Sigmoid colon (tissue), 7 donors: ENCODE data around the gene TPRA1. TPM values are rescaled to one million over a fixed set of nuclear protein-coding genes. Genes with fewer than 3 reads are reported as not detected.

Source experiments
- DNase-seq: peaks from one replicate; pipeline ENCODE4 v3.0.0-alpha.2; 2019
- H3K27ac ChIP-seq, 4 donors: fragments of 200-600 bp; sonication (generic); one replicate each; pipeline ENCODE4 v1.5.1; 2016 to 2019; ENCODE audit warnings: mild to moderate bottlenecking in 1 of 4
- H3K27me3 ChIP-seq, 3 donors: fragments of 200-600 bp; sonication (generic); one replicate each; pipeline ENCODE4 v1.5.1; 2019; ENCODE audit warnings: mild to moderate bottlenecking in 1 of 3
- H3K36me3 ChIP-seq, 4 donors: fragments of 200-600 bp; sonication (generic); one replicate each; pipeline ENCODE4 v1.5.1; 2016 to 2019
- H3K4me1 ChIP-seq, 4 donors: fragments of 200-600 bp; sonication (generic); one replicate each; pipeline ENCODE4 v1.5.1; 2017 to 2019
- H3K4me3 ChIP-seq, 4 donors: fragments of 200-600 bp; sonication (generic); one replicate each; pipeline ENCODE4 v1.5.1; 2017 to 2019; ENCODE audit warnings: mild to moderate bottlenecking in 2 of 4, moderate library complexity in 1 of 4
- H3K9me3 ChIP-seq, 4 donors: fragments of 200-600 bp in 3 of 4; sonication (generic) in 3 of 4; one replicate each; pipeline versions ENCODE4 v1.5.1 to v1.6.1; 2013 to 2019
- EP300 ChIP-seq, 4 donors: sonication (generic); formaldehyde crosslinking; IDR thresholded peaks; one replicate each; pipeline ENCODE4 v1.6.1; 2017; ENCODE audit warnings: antibody characterized with exemption in 4 of 4
- POLR2A ChIP-seq, 2 donors: fragments of 450-650 bp; IDR thresholded peaks; one replicate each; pipeline ENCODE4 v1.6.1; 2016; ENCODE audit warnings: antibody characterized with exemption in 2 of 2, mild to moderate bottlenecking in 2 of 2, moderate library complexity in 2 of 2
- POLR2AphosphoS5 ChIP-seq, 4 donors: sonication (generic); formaldehyde crosslinking; IDR thresholded peaks; one replicate each; pipeline ENCODE4 v1.6.1; 2017; ENCODE audit warnings: antibody characterized with exemption in 4 of 4
- WGBS, 2 donors: extraction: QIAGEN DNeasy Blood & Tissue Kit; methylation state at CpG; one replicate each; pipeline ENCODE4 v1.1.7; 2013; 5-methylcytosine and 5-hydroxymethylcytosine counted together
- intact Hi-C: fragments of 100-400 bp; cut with DNase I; formaldehyde crosslinking; loops from one replicate; pipeline ENCODE4 v1.15.1; 2023
- polyA plus RNA-seq, 3 donors: library from polyadenylated mRNA; stranded (reverse); fragments of 200-250 nt; gene quantifications; one replicate each; pipeline ENCODE4 v1.2.3, GENCODE V29; 2013
- total RNA-seq, 4 donors: library from RNA; depleted of rRNA; stranded (reverse); fragments of >200 nt; gene quantifications; one replicate each; pipeline ENCODE4 v1.1.0, GENCODE V29; 2016
- TF ChIP-seq, protein P1 (sequence below), 4 experiments: fragments of 450-650 bp in 3 of 4; fragments of 200-600 bp in 1 of 4; IDR thresholded peaks; one replicate each; pipeline ENCODE4 v1.5.1; 2016 to 2019; ENCODE audit warnings: antibody characterized with exemption in 4 of 4, mild to moderate bottlenecking in 3 of 4, moderate library complexity in 2 of 4
- donor health status: healthy with polysubstance abuse.
- donor health status: Bipolar disorder and iron deficiency.
- donor health status: healthy.

Gene TPRA1
- total and polyA plus RNA-seq, 7 donors: 7.2 to 33.2 (median 28.5) TPM

DNA sequence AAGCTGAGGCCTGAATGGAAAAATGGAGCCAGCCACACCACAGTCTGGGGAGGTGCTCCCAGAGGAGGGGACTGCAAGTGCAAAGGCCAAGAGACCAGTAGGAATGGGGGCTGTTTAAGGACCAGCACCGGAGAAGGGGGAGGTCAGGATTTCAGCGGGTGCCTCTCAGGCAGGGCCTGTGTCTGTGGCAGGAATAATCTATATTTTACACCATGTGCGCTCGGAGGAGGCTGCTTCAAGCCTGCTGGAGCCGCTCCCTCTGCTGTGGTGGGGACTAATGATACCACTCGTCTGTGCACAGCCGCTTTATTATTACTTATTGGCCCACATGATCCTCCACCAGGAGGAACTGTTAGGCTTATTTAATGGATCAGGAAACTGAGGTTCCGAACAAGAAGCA lies 45.3 kb downstream of the TPRA1 start:
- intact Hi-C loops: loop anchor here (5.0 to 10.0 kb wide), 4 partner anchors 563 to 1020 kb away; partner anchors contain the start of genes CHST13 and PLXNA1
- no peak overlapping the region for H3K27ac ChIP-seq

DNA sequence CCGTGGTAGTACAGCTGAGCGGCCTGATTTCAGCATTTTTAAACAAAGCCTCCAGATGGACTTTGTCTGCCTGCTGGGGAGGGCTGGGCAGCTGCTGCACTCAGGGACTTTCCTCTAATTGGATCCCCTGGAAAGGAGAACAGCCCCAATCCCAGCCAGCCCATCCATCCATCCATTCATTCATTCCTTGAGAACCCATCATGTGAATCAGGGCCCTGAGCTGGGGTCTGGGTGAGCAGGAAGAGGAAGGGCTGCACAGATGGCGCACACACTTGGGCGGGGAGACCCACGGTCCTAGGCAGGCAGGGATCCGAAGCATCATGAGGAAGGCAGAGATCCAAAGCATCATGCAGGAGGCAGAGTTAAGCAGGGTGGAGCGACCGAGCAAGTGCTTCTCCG lies 45.7 kb downstream of the TPRA1 start:
- no peak for DNase-seq
- Histone ChIP-seq H3K36me3 (no peaks in the 10 kb centered on the region), H3K4me1 (peaks cover 0 to 17% (median 10%) of the 10 kb centered on the region in 4 donors), H3K9me3 (no peaks in the 10 kb centered on the region), H3K27me3 (no peaks in the 10 kb centered on the region), H3K27ac (no peak overlapping the region), H3K4me3 (no peak overlapping the region)
- TF ChIP-seq POLR2A (IDR thresholded peaks at IDR 0.05): no peak
- no peak for TF ChIP-seq POLR2AphosphoS5 (IDR thresholded peaks at IDR 0.05)
- TF ChIP-seq, protein P1, sequence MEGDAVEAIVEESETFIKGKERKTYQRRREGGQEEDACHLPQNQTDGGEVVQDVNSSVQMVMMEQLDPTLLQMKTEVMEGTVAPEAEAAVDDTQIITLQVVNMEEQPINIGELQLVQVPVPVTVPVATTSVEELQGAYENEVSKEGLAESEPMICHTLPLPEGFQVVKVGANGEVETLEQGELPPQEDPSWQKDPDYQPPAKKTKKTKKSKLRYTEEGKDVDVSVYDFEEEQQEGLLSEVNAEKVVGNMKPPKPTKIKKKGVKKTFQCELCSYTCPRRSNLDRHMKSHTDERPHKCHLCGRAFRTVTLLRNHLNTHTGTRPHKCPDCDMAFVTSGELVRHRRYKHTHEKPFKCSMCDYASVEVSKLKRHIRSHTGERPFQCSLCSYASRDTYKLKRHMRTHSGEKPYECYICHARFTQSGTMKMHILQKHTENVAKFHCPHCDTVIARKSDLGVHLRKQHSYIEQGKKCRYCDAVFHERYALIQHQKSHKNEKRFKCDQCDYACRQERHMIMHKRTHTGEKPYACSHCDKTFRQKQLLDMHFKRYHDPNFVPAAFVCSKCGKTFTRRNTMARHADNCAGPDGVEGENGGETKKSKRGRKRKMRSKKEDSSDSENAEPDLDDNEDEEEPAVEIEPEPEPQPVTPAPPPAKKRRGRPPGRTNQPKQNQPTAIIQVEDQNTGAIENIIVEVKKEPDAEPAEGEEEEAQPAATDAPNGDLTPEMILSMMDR (IDR thresholded peaks at IDR 0.05): no peak
- TF ChIP-seq EP300 (IDR thresholded peaks at IDR 0.05): no peak
- intact Hi-C loops: loop anchor here (5.0 to 10.0 kb wide), 4 partner anchors 563 to 1020 kb away; partner anchors contain the start of genes CHST13 and PLXNA1
- 65 to 75% methylated on average over 9 of the region's 9 CpGs for WGBS, 2 donors

More for the DNA sequence above, 45.3 kb downstream of the TPRA1 start:
- Histone ChIP-seq H3K9me3 (no peaks in the 10 kb centered on the region), H3K4me1 (peaks cover 0 to 17% (median 10%) of the 10 kb centered on the region in 4 donors), H3K4me3 (no peak overlapping the region), H3K27me3 (no peaks in the 10 kb centered on the region), H3K36me3 (no peaks in the 10 kb centered on the region)
- TF ChIP-seq POLR2A (IDR thresholded peaks at IDR 0.05) (no peak), POLR2AphosphoS5 (IDR thresholded peaks at IDR 0.05) (no peak), EP300 (IDR thresholded peaks at IDR 0.05) (no peak)
- TF ChIP-seq, protein P1 (IDR thresholded peaks at IDR 0.05): no peak
- peak; percentile 56 for DNase-seq
- 92 to 93% methylated on average over 8 of the region's 8 CpGs for WGBS, 2 donors

DNA sequence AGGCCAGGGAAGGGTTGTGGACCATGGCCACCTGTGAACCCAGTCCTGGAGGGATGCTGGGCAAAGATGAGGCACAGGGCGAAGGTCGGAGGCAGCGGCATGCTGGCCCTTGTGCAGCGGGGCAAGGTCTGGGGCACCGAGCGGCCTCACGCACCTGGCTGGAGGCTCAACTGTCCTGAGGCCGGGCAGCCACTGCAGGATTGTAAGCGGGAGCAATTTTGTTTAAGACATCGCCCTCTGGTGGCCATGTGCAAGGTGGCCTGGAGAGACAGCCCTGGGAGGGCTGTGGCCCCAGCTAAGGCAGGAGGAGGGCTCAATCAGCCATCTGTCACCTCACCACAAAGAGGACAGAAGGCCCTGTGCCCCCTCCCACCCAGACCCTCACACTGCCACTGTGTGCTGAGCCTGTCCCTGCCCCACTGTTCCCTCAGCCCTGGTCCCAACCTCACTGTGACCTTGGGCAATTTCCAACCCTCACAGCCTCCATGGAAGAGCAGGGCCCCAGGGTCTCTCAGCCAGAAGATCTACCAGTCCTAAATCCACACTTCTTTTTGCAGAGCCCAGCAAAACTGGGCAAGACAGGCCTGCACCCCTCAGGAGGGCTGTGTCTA lies 46.2 kb downstream of the TPRA1 start:
- TF ChIP-seq EP300 (IDR thresholded peaks at IDR 0.05) (no peak), POLR2AphosphoS5 (IDR thresholded peaks at IDR 0.05) (no peak), POLR2A (IDR thresholded peaks at IDR 0.05) (no peak)
- TF ChIP-seq, protein P1 (IDR thresholded peaks at IDR 0.05): peak; percentile 17 to 81 (median 52)
- Histone ChIP-seq H3K4me1 (peaks cover 0 to 17% (median 10%) of the 10 kb centered on the region in 4 donors), H3K9me3 (no peaks in the 10 kb centered on the region), H3K27me3 (no peaks in the 10 kb centered on the region), H3K4me3 (no peak overlapping the region), H3K27ac (no peak overlapping the region), H3K36me3 (no peaks in the 10 kb centered on the region)
- peak; percentile 76 for DNase-seq
- 9 to 35% methylated on average over 10 of the region's 10 CpGs for WGBS, 2 donors
- intact Hi-C loops: loop anchor here (10.0 kb wide), 1 partner anchor 1019 kb away; the partner anchor contains the start of gene CHST13

DNA sequence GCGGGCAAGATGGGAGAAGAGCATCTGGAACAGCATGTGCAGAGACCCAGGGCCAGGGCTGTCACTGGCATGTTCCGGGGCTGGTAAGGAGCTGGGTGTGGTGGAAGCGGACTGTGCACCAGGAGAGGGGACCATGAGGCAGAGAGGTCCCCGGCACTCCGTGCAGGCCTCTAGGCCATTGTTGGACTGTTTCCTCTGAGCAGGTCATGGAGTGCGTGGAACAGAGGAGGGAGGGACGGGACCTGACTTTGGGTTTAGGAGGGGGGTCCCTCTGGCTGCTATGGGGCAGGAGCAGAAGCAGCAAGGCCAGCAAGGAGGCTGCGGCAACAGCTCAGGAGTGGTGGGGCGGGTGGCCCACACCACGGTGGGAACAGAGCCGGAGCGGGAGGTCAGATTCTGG lies 47.1 kb downstream of the TPRA1 start:
- 84 to 93% methylated on average over 12 of the region's 12 CpGs for WGBS, 2 donors
- Histone ChIP-seq H3K27me3 (no peaks in the 10 kb centered on the region), H3K36me3 (no peaks in the 10 kb centered on the region), H3K4me1 (peaks cover 0 to 17% (median 10%) of the 10 kb centered on the region in 4 donors), H3K4me3 (no peak overlapping the region), H3K9me3 (no peaks in the 10 kb centered on the region), H3K27ac (no peak overlapping the region)
- TF ChIP-seq EP300 (IDR thresholded peaks at IDR 0.05) (no peak), POLR2A (IDR thresholded peaks at IDR 0.05) (no peak), POLR2AphosphoS5 (IDR thresholded peaks at IDR 0.05) (no peak)
- TF ChIP-seq, protein P1 (IDR thresholded peaks at IDR 0.05): no peak
- intact Hi-C loops: loop anchor here (10.0 kb wide), 1 partner anchor 1019 kb away; the partner anchor contains the start of gene CHST13
- DNase-seq: no peak
